IMR-90 (cell line): ENCODE measurements around the gene SLC6A20. TPM values are rescaled to one million over a fixed set of nuclear protein-coding genes. Genes with fewer than 3 reads are reported as not detected.

ENCODE experiments used
- ATAC-seq: fragments of 200-7000 bp; cut with Tn5 transposase; 2 replicates; pipeline ENCODE4 v1.9.1; 2020; ENCODE audit warnings: low read depth, mild to moderate bottlenecking, moderate library complexity
- BruUV-seq: library from RNA; stranded (reverse); fragments of 400-500 nt; replicated peaks from 2 replicates; lab custom pipeline; 2021; lab: Mats Ljungman, UMichigan
- CTCF ChIA-PET: fragments of 300-600 bp; formaldehyde crosslinking; extraction: SDS; loops from one replicate; lab custom pipeline; 2021; ENCODE audit warnings: antibody characterized with exemption; lab: Yijun Ruan, JAX
- POLR2A ChIA-PET: fragments of 300-600 bp; sonication (Branson Sonifier 250); formaldehyde crosslinking; loops from one replicate; lab custom pipeline; 2022; ENCODE audit warnings: antibody characterized with exemption; ENCODE audit not compliant: unreplicated experiment; lab: Charles Lee
- DNase-seq: peaks from one replicate; pipeline ENCODE4 v3.0.0; 2013
- H2AFZ ChIP-seq: replicated peaks from 2 replicates; pipeline ENCODE3; 2013; ENCODE audit warnings: low read length, mild to moderate bottlenecking; ENCODE audit not compliant: poor library complexity
- H2AK5ac ChIP-seq: 2 replicates; pipeline ENCODE4 v1.6.1; 2013; ENCODE audit warnings: low read depth, low read length, inconsistent platforms
- H2AK9ac ChIP-seq: replicated peaks from 2 replicates; pipeline ENCODE3; 2013; ENCODE audit warnings: mild to moderate bottlenecking, low read depth, low read length, moderate library complexity; ENCODE audit not compliant: poor library complexity
- H2BK120ac ChIP-seq: 2 replicates; pipeline ENCODE4 v1.6.1; 2013; ENCODE audit warnings: low read depth, low read length, inconsistent platforms
- H2BK15ac ChIP-seq: 3 replicates; pipeline ENCODE4 v1.6.1; 2013; ENCODE audit warnings: low read depth, low read length, inconsistent platforms
- H2BK20ac ChIP-seq: 2 replicates; pipeline ENCODE4 v1.6.1; 2013; ENCODE audit warnings: low read depth, mild to moderate bottlenecking, inconsistent platforms, low read length, moderate library complexity
- H2BK5ac ChIP-seq: 2 replicates; pipeline ENCODE4 v1.6.1; 2013; ENCODE audit warnings: mild to moderate bottlenecking, low read depth, low read length, inconsistent platforms; ENCODE audit not compliant: poor library complexity, severe bottlenecking
- H3K14ac ChIP-seq: replicated peaks from 2 replicates; pipeline ENCODE4 v1.6.1; 2013; ENCODE audit warnings: low read depth, low read length, inconsistent platforms
- H3K18ac ChIP-seq: 2 replicates; pipeline ENCODE4 v1.6.1; 2013; ENCODE audit warnings: low read depth, low read length, control low read depth
- H3K23ac ChIP-seq: 2 replicates; pipeline ENCODE4 v1.6.1; 2013; ENCODE audit warnings: low read depth, low read length, inconsistent platforms
- H3K27ac ChIP-seq: 2 replicates; pipeline ENCODE4 v1.5.1; 2013; ENCODE audit warnings: mild to moderate bottlenecking, control low read depth, low read length; ENCODE audit not compliant: insufficient read depth
- H3K27me3 ChIP-seq: 2 replicates; pipeline ENCODE4 v1.6.1; 2013; ENCODE audit warnings: low read length; ENCODE audit not compliant: control insufficient read depth, insufficient read depth
- H3K36me3 ChIP-seq: 2 replicates; pipeline ENCODE4 v1.6.1; 2013; ENCODE audit warnings: low read length, mixed read lengths; ENCODE audit not compliant: control insufficient read depth, insufficient read depth
- H3K4ac ChIP-seq: 2 replicates; pipeline ENCODE4 v1.6.1; 2013; ENCODE audit warnings: low read depth, low read length, inconsistent platforms
- H3K4me1 ChIP-seq: 2 replicates; pipeline ENCODE4 v1.6.1; 2013; ENCODE audit warnings: low read length, mixed read lengths; ENCODE audit not compliant: control insufficient read depth, insufficient read depth
- H3K4me2 ChIP-seq: 2 replicates; pipeline ENCODE4 v1.6.1; 2013; ENCODE audit warnings: low read depth, mild to moderate bottlenecking, control low read depth, low read length, moderate library complexity
- H3K4me3 ChIP-seq: 2 replicates; pipeline ENCODE4 v1.5.1; 2013; ENCODE audit warnings: low read depth, mild to moderate bottlenecking, control low read depth, low read length, moderate library complexity; ENCODE audit not compliant: insufficient read depth
- H3K56ac ChIP-seq: 2 replicates; pipeline ENCODE4 v1.6.1; 2013; ENCODE audit warnings: low read length, inconsistent platforms; ENCODE audit not compliant: insufficient read depth; ENCODE audit errors: extremely low read depth
- H3K79me1 ChIP-seq, 2 experiments: 2 replicates each; pipeline ENCODE4 v1.6.1; 2013; ENCODE audit warnings: low read length in 2 of 2, inconsistent platforms in 1 of 2, low read depth in 1 of 2
- H3K9ac ChIP-seq: 2 replicates; pipeline ENCODE4 v1.6.1; 2013; ENCODE audit warnings: low read depth, low read length, control low read depth
- H3K9me1 ChIP-seq: 2 replicates; pipeline ENCODE4 v1.6.1; 2013; ENCODE audit warnings: low read length, inconsistent platforms; ENCODE audit not compliant: insufficient read depth
- H3K9me3 ChIP-seq: 2 replicates; pipeline ENCODE4 v1.6.1; 2013; ENCODE audit warnings: low read length; ENCODE audit not compliant: control insufficient read depth, insufficient read depth
- H4K20me1 ChIP-seq: 2 replicates; pipeline ENCODE4 v1.6.1; 2013; ENCODE audit warnings: low read length, inconsistent platforms; ENCODE audit not compliant: insufficient read depth
- H4K5ac ChIP-seq: 2 replicates; pipeline ENCODE4 v1.6.1; 2013; ENCODE audit warnings: mild to moderate bottlenecking, low read depth, low read length, control low read depth
- H4K8ac ChIP-seq, 2 experiments: 2 replicates each; pipeline ENCODE4 v1.6.1; 2013; ENCODE audit warnings: low read depth in 2 of 2, low read length in 2 of 2, control low read depth in 1 of 2, inconsistent platforms in 1 of 2
- H4K91ac ChIP-seq: 2 replicates; pipeline ENCODE4 v1.6.1; 2013; ENCODE audit warnings: low read depth, low read length, inconsistent platforms; ENCODE audit not compliant: insufficient read depth
- CHD1 ChIP-seq: IDR thresholded peaks from 2 replicates; pipeline ENCODE4 v1.6.1; 2012; ENCODE audit warnings: low read depth, low read length, improper control_type of control experiment
- CTCF ChIP-seq: conservative IDR thresholded peaks from 2 replicates; pipeline ENCODE4 v1.5.1; 2012; ENCODE audit warnings: mild to moderate bottlenecking, low read depth, low read length, improper control_type of control experiment
- ELK1 ChIP-seq: fragments of 150-350 bp; IDR thresholded peaks from 2 replicates; pipeline ENCODE4 v1.6.1; 2016; ENCODE audit warnings: low read depth, mild to moderate bottlenecking, low read length, moderate library complexity, borderline replicate concordance
- FOS ChIP-seq: fragments of 150-350 bp; IDR thresholded peaks from 2 replicates; pipeline ENCODE4 v1.6.1; 2016; ENCODE audit warnings: low read depth, low read length
- MAFK ChIP-seq: IDR thresholded peaks from 2 replicates; pipeline ENCODE4 v1.6.1; 2012; ENCODE audit warnings: low read depth, low read length, improper control_type of control experiment
- RFX5 ChIP-seq: IDR thresholded peaks from 2 replicates; pipeline ENCODE4 v1.8.0; 2012; ENCODE audit warnings: low read depth, mild to moderate bottlenecking, low read length, moderate library complexity
- SMC3 ChIP-seq: fragments of 150-350 bp; IDR thresholded peaks from 2 replicates; pipeline ENCODE4 v1.6.1; 2016; ENCODE audit warnings: low read depth, mild to moderate bottlenecking, antibody characterized with exemption, low read length, moderate library complexity
- USF2 ChIP-seq: fragments of 150-350 bp; IDR thresholded peaks from 2 replicates; pipeline ENCODE4 v1.6.1; 2017; ENCODE audit warnings: mild to moderate bottlenecking, antibody characterized with exemption, low read length, low read depth
- WGBS, 2 experiments: methylation state at CpG; one replicate each; pipeline versions ENCODE4 v1.1.5 to v1.1.7; 2013; ENCODE audit warnings: missing lambda C conversion rate in 2 of 2; ENCODE audit not compliant: insufficient read length in 1 of 2; ENCODE audit errors: extremely low coverage in 2 of 2; 5-methylcytosine and 5-hydroxymethylcytosine counted together
- dilution Hi-C: fragments of 300-500 bp; cut with HindIII; formaldehyde crosslinking; loops from one replicate; pipeline ENCODE4 v1.14.3; 2018; ENCODE audit warnings: low sequenced_read_pairs; ENCODE audit not compliant: unreplicated experiment
- in situ Hi-C: fragments of 300-500 bp; cut with MboI; formaldehyde crosslinking; loops from 3 replicates; pipeline ENCODE4 v1.14.3; 2019; ENCODE audit warnings: low sequenced_read_pairs, inconsistent platforms, mixed read lengths
- intact Hi-C: fragments of 100-400 bp; cut with micrococcal nuclease; formaldehyde crosslinking; loops from 2 replicates; pipeline ENCODE4 v1.10.0; 2022
- polyA plus RNA-seq, 3 experiments: library from polyadenylated mRNA; depleted of rRNA; stranded (reverse); fragments of >200 nt; gene quantifications; 2 replicates each; pipeline ENCODE4 v1.2.3, GENCODE V29; 2012; ENCODE audit warnings: low replicate concordance in 1 of 3
- total RNA-seq: library from RNA; depleted of rRNA; stranded (reverse); fragments of >200 nt; gene quantifications from 2 replicates; pipeline ENCODE4 v1.2.3, GENCODE V29; 2012

The SLC6A20 gene
- total and polyA plus RNA-seq, 2 of the 4 experiments (the other 2 are of a cell fraction) = not detected

GRCh38 chr3:45763303-45763675, 33.0 kb downstream of the SLC6A20 start:
- Histone ChIP-seq H4K8ac (no peak overlapping the region), H3K18ac (no peak overlapping the region), H3K27ac (no peak overlapping the region), H3K23ac (no peak overlapping the region; the same call in 1 of the 2 replicates), H3K4me1 (no peaks in the 10 kb centered on the region), H4K20me1 (no peaks in the 10 kb centered on the region), H3K9me1 (no peaks in the 10 kb centered on the region), H2BK5ac (no peak overlapping the region), H3K9ac (no peak overlapping the region), H3K9me3 (peaks cover 2% of the 10 kb centered on the region; the same call in 1 of the 2 replicates), H3K14ac (no peak overlapping the region), H3K4me2 (no peak overlapping the region), H3K56ac (no peak overlapping the region), H2AK9ac (no peak overlapping the region), H2BK20ac (no peak overlapping the region), H3K27me3 (peaks cover 13% of the 10 kb centered on the region), H4K91ac (no peak overlapping the region), H3K4ac (no peak overlapping the region), H2AFZ (no peak overlapping the region), H2AK5ac (no peak overlapping the region), H3K79me1 (no peaks in the 10 kb centered on the region), H2BK120ac (no peak overlapping the region), H4K5ac (no peak overlapping the region), H3K36me3 (no peaks in the 10 kb centered on the region), H2BK15ac (no peak overlapping the region), H3K4me3 (no peak overlapping the region)
- intact Hi-C loops (loop anchor here (5.0 kb wide), 1 partner anchor 614 kb away; no protein-coding TSS in a partner anchor), dilution Hi-C loops (no loop called here), in situ Hi-C loops (loop anchor here (5.0 kb wide), 2 partner anchors 169 to 314 kb away; no protein-coding TSS in a partner anchor)
- WGBS, 2 experiments = 100% methylated on average over 1 of the region's 5 CpGs; no CpG with 5 or more reads in 1 of the 2 experiments
- no TSS peak for BruUV-seq
- ATAC-seq (no peak), DNase-seq (no peak)
- ChIA-PET POLR2A (no interaction called here), CTCF (no interaction called here)
- TF ChIP-seq CTCF (no peak), USF2 (no peak), RFX5 (no peak), FOS (no peak), SMC3 (no peak), ELK1 (no peak), CHD1 (no peak), MAFK (no peak)
